ENCODE data around the gene PRND. TPM values are rescaled to one million over a fixed set of nuclear protein-coding genes. Genes with fewer than 3 reads are reported as not detected.

PRND gene
- total and polyA plus RNA-seq, 4 donors = 0.22 to 12.1 TPM; not detected in 2

GRCh38 chr20:4717816-4718570, 3.7 kb upstream of the PRND start:
- Histone ChIP-seq H3K27ac (ENCODE audit: low read depth in 1 of 2, low read length in 1 of 2) (no peak overlapping the region), H3K4me3 (no peak overlapping the region), H3K9ac (ENCODE audit: insufficient read depth in 1 of 2, low read length in 2 of 2) (no peak overlapping the region), H3K4me1 (ENCODE audit: control insufficient read depth in 5 of 5, insufficient read depth in 5 of 5, low read length in 5 of 5) (peaks cover 0 to 12% (median 0%) of the 10 kb centered on the region in 5 donors), H3K36me3 (ENCODE audit: control insufficient read depth in 4 of 4, insufficient read depth in 4 of 4, low read length in 4 of 4) (no peaks in the 10 kb centered on the region), H3K9me3 (ENCODE audit: control insufficient read depth in 4 of 4, insufficient read depth in 3 of 4, low read length in 3 of 4) (peaks cover 0 to 3% (median under 1%) of the 10 kb centered on the region in 4 donors), H3K27me3 (ENCODE audit: control insufficient read depth in 3 of 3, insufficient read depth in 3 of 3, low read length in 2 of 3) (peaks cover 0 to 4% (median 2%) of the 10 kb centered on the region in 3 donors)
- TF ChIP-seq CTCF (IDR thresholded peaks at IDR 0.05; ENCODE audit: control extremely low read depth, extremely low read depth) = no peak
- ATAC-seq (ENCODE audit: insufficient read depth, low FRiP score) (no peak), DNase-seq (no peak)
- 77 to 79% methylated on average over 12 of the region's 12 CpGs for WGBS, 2 donors

GRCh38 chr20:4719190-4719589, 2.5 kb upstream of the PRND start:
- H3K9ac ChIP-seq (ENCODE audit: insufficient read depth in 1 of 2, low read length in 2 of 2) = no peak overlapping the region
- H3K4me1 ChIP-seq (ENCODE audit: control insufficient read depth in 5 of 5, insufficient read depth in 5 of 5, low read length in 5 of 5) = peaks cover 0 to 12% (median 0%) of the 10 kb centered on the region in 5 donors
- no peak overlapping the region for H3K4me3 ChIP-seq
- 95% methylated on average over 2 of the region's 2 CpGs for WGBS, 2 donors
- peaks cover 0 to 4% (median 2%) of the 10 kb centered on the region in 3 donors for H3K27me3 ChIP-seq (ENCODE audit: control insufficient read depth in 3 of 3, insufficient read depth in 3 of 3, low read length in 2 of 3)
- no peak for TF ChIP-seq CTCF (IDR thresholded peaks at IDR 0.05; ENCODE audit: control extremely low read depth, extremely low read depth)
- DNase-seq = no peak
- H3K9me3 ChIP-seq (ENCODE audit: control insufficient read depth in 4 of 4, insufficient read depth in 3 of 4, low read length in 3 of 4) = peaks cover 0 to 3% (median 0%) of the 10 kb centered on the region in 4 donors
- no peaks in the 10 kb centered on the region for H3K36me3 ChIP-seq (ENCODE audit: control insufficient read depth in 4 of 4, insufficient read depth in 4 of 4, low read length in 4 of 4)
- no peak for ATAC-seq (ENCODE audit: insufficient read depth, low FRiP score)
- no peak overlapping the region for H3K27ac ChIP-seq (ENCODE audit: low read depth in 1 of 2, low read length in 1 of 2)

- H3K4me3 ChIP-seq = no peak overlapping the region
- TF ChIP-seq CTCF (IDR thresholded peaks at IDR 0.05; ENCODE audit: control extremely low read depth, extremely low read depth) = peak; percentile 76
- H3K27ac ChIP-seq (ENCODE audit: low read depth in 1 of 2, low read length in 1 of 2) = peak overlapping the region in 1 of 2 donors; percentile 30
- ATAC-seq (ENCODE audit: insufficient read depth, low FRiP score) (peak; percentile 71), DNase-seq (peak; percentile 82 to 86 (median 83))
- peaks cover 0 to 3% (median 0%) of the 10 kb centered on the region in 4 donors for H3K9me3 ChIP-seq (ENCODE audit: control insufficient read depth in 4 of 4, insufficient read depth in 3 of 4, low read length in 3 of 4)
- no peaks in the 10 kb centered on the region for H3K36me3 ChIP-seq (ENCODE audit: control insufficient read depth in 4 of 4, insufficient read depth in 4 of 4, low read length in 4 of 4)
- H3K9ac ChIP-seq (ENCODE audit: insufficient read depth in 1 of 2, low read length in 2 of 2) = peak overlapping the region in 1 of 2 donors; percentile 38
- H3K4me1 ChIP-seq (ENCODE audit: control insufficient read depth in 5 of 5, insufficient read depth in 5 of 5, low read length in 5 of 5) = peaks cover 0 to 12% (median 0%) of the 10 kb centered on the region in 5 donors
- H3K27me3 ChIP-seq (ENCODE audit: control insufficient read depth in 3 of 3, insufficient read depth in 3 of 3, low read length in 2 of 3) = peaks cover 0 to 4% (median 0%) of the 10 kb centered on the region in 3 donors
- 23 to 25% methylated on average over 18 of the region's 18 CpGs for WGBS, 2 donors
These were observed 1.4 kb upstream of the PRND start for GRCh38 chr20:4720041-4720976.
